PC-3 (cell line): Measurements from ENCODE around the gene KCNG2. TPM values are rescaled to one million over a fixed set of nuclear protein-coding genes. Genes with fewer than 3 reads are reported as not detected.

Source experiments
- ATAC-seq: fragments of 200-7000 bp; cut with Tn5 transposase; 2 replicates; pipeline ENCODE4 v1.9.1; 2020; ENCODE audit warnings: mild to moderate bottlenecking, moderate library complexity
- Bru-seq: library from RNA; stranded (reverse); fragments of 400-500 nt; gene quantifications from one replicate; lab custom pipeline; 2021; lab: Mats Ljungman, UMichigan
- BruChase-seq, 2 experiments: library from RNA; stranded (reverse); fragments of 400-500 nt; gene quantifications; one replicate each; lab custom pipeline; 2021; lab: Mats Ljungman, UMichigan
- BruUV-seq: library from RNA; stranded (reverse); fragments of 400-500 nt; replicated peaks from 2 replicates; lab custom pipeline; 2021; lab: Mats Ljungman, UMichigan
- CTCF ChIA-PET: fragments of 300-600 bp; sonication (Branson Sonifier 250); formaldehyde crosslinking; loops from one replicate; lab custom pipeline; 2022; ENCODE audit warnings: antibody characterized with exemption; lab: Charles Lee
- POLR2A ChIA-PET: fragments of 300-600 bp; sonication (Branson Sonifier 250); formaldehyde crosslinking; loops from one replicate; lab custom pipeline; 2022; ENCODE audit warnings: antibody characterized with exemption; ENCODE audit not compliant: unreplicated experiment; lab: Charles Lee
- DNase-seq: peaks from one replicate; pipeline ENCODE4 v3.0.0-alpha.2; 2015
- H2AFZ ChIP-seq: fragments of 300-600 bp; sonication (generic); 2 replicates; pipeline ENCODE4 v1.6.0; 2016; ENCODE audit warnings: antibody characterized with exemption, low read length
- H3F3A ChIP-seq: fragments of 300-600 bp; sonication (generic); one replicate; pipeline ENCODE4 v1.6.0; 2017; ENCODE audit warnings: antibody characterized with exemption, low read length, control low read depth, mild to moderate bottlenecking; ENCODE audit not compliant: unreplicated experiment
- H3K27ac ChIP-seq: fragments of 300-600 bp; sonication (generic); 2 replicates; pipeline ENCODE4 v1.5.1; 2016; ENCODE audit warnings: mild to moderate bottlenecking, low read length
- H3K27me3 ChIP-seq: fragments of 300-600 bp; sonication (generic); 2 replicates; pipeline ENCODE4 v1.6.1; 2016; ENCODE audit warnings: low read length, mixed read lengths
- H3K36me3 ChIP-seq: fragments of 300-600 bp; sonication (generic); 2 replicates; pipeline ENCODE4 v1.6.1; 2016; ENCODE audit warnings: low read depth, mixed run types, low read length, mixed read lengths
- H3K4me1 ChIP-seq: fragments of 300-600 bp; sonication (generic); 2 replicates; pipeline ENCODE4 v1.5.1; 2016; ENCODE audit warnings: low read length; ENCODE audit not compliant: insufficient read depth
- H3K4me2 ChIP-seq: fragments of 300-600 bp; sonication (generic); 2 replicates; pipeline ENCODE4 v1.6.0; 2016; ENCODE audit warnings: low read length
- H3K4me3 ChIP-seq: fragments of 300-600 bp; sonication (generic); 2 replicates; pipeline ENCODE4 v1.5.1; 2016; ENCODE audit warnings: mild to moderate bottlenecking, low read length, mixed read lengths
- H3K79me2 ChIP-seq: fragments of 300-600 bp; sonication (generic); 2 replicates; pipeline ENCODE4 v1.6.1; 2017; ENCODE audit warnings: low read length, mixed read lengths
- H3K9ac ChIP-seq: fragments of 300-600 bp; sonication (generic); 2 replicates; pipeline ENCODE4 v1.6.0; 2016; ENCODE audit warnings: mild to moderate bottlenecking, low read length
- H3K9me2 ChIP-seq: fragments of 300-600 bp; sonication (generic); replicated peaks from 2 replicates; pipeline ENCODE4 v1.6.1; 2016; ENCODE audit warnings: mixed run types, low read length, mixed read lengths
- H3K9me3 ChIP-seq: fragments of 300-600 bp; sonication (generic); 2 replicates; pipeline ENCODE4 v1.6.1; 2016; ENCODE audit warnings: low read length, mixed read lengths
- H4K20me1 ChIP-seq: fragments of 300-600 bp; sonication (generic); 2 replicates; pipeline ENCODE4 v1.6.1; 2016; ENCODE audit warnings: low read length, mixed read lengths
- EZH2 ChIP-seq: fragments of 300-600 bp; sonication (generic); IDR thresholded peaks from one replicate; pipeline ENCODE4 v1.6.1; 2017; ENCODE audit warnings: antibody characterized with exemption, mild to moderate bottlenecking, low read length; ENCODE audit not compliant: unreplicated experiment
- EZH2phosphoT487 ChIP-seq: fragments of 300-600 bp; sonication (generic); IDR thresholded peaks from 2 replicates; pipeline ENCODE4 v1.6.1; 2018; ENCODE audit warnings: mild to moderate bottlenecking, antibody characterized with exemption, low read length, borderline replicate concordance
- intact Hi-C: fragments of 100-400 bp; cut with micrococcal nuclease; formaldehyde crosslinking; loops from 2 replicates; pipeline ENCODE4 v1.9.0; 2023
- long read RNA-seq: library from polyadenylated mRNA; unstranded; transcript quantifications from one replicate; pipeline ENCODE4 v2.0.0, GENCODE V29; 2021; ENCODE audit not compliant: unreplicated experiment
- total RNA-seq: library from RNA; depleted of rRNA; stranded (reverse); fragments of >200 nt; gene quantifications from 2 replicates; pipeline ENCODE4 v1.2.3, GENCODE V29; 2014; rRNA removed
- TF ChIP-seq, protein P1 (sequence below): fragments of 300-600 bp; sonication (generic); conservative IDR thresholded peaks from 2 replicates; pipeline ENCODE4 v1.5.1; 2017; ENCODE audit warnings: antibody characterized with exemption, low read depth, mild to moderate bottlenecking, low read length

Gene KCNG2, protein sequence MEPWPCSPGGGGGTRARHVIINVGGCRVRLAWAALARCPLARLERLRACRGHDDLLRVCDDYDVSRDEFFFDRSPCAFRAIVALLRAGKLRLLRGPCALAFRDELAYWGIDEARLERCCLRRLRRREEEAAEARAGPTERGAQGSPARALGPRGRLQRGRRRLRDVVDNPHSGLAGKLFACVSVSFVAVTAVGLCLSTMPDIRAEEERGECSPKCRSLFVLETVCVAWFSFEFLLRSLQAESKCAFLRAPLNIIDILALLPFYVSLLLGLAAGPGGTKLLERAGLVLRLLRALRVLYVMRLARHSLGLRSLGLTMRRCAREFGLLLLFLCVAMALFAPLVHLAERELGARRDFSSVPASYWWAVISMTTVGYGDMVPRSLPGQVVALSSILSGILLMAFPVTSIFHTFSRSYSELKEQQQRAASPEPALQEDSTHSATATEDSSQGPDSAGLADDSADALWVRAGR
- total RNA-seq (not detected in 2 replicates), Bru-seq, nascent RNA (percentile 5 among the genes with signal in this experiment), BruChase-seq, experiment 1, labeled RNA remaining after a 6-hour chase (not detected), BruChase-seq, experiment 2, labeled RNA remaining after a 2-hour chase (percentile 2 among the genes with signal in this experiment)
- long read RNA-seq, partial matches to known transcripts = 0 of 1 reads
- long read RNA-seq, other reads (novel, unspliced or antisense) = 1 of 1 reads

DNA sequence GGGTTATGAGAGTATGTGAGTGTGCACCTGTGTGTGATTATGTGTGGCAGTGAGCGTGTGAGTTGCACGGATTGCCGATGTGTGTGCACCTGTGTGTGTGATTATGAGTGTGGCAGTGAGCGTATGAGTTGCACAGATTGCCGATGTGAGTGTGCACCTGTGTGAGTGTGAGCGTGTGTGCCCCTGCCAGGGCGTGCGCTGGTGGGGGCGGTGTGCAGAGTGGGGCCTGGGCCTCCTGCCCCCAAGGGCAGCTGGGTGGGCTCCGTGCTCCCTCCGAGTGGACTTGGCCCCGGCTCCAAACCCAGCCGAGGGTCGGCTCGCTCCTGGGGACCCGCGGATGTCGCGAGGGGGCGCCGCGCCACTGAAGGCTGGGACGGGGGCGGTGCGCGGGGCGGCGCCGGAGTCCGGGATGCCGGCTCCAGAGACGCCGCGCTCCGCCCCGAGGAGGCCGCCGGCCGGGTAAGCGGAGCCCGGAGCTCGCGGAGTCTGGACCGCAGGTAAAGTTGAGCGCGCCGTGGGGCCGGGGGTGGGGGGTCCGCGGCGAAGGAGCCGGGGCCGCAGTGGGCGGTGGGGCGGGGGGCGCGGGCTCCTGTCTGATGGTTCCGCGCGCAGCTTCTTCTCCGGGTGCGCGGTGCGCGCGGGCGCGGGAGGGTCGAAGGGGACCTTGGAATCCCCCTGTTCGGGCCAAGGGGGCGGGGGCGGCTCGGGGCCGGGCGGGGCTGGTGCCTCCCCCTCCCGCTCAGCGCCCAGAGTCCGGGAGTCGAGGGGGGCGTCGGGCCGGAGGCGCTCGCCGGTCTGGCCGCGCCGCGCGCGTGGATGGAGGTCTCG lies at the start of gene KCNG2:
Gene KCNG2, plus strand, starts transcription at position 421 of the 828 bp plus-strand sequence. CDS start 65,730 bp downstream, outside the sequence.
- TF ChIP-seq EZH2phosphoT487 (no peak), EZH2 (no peak)
- TF ChIP-seq, protein P1, sequence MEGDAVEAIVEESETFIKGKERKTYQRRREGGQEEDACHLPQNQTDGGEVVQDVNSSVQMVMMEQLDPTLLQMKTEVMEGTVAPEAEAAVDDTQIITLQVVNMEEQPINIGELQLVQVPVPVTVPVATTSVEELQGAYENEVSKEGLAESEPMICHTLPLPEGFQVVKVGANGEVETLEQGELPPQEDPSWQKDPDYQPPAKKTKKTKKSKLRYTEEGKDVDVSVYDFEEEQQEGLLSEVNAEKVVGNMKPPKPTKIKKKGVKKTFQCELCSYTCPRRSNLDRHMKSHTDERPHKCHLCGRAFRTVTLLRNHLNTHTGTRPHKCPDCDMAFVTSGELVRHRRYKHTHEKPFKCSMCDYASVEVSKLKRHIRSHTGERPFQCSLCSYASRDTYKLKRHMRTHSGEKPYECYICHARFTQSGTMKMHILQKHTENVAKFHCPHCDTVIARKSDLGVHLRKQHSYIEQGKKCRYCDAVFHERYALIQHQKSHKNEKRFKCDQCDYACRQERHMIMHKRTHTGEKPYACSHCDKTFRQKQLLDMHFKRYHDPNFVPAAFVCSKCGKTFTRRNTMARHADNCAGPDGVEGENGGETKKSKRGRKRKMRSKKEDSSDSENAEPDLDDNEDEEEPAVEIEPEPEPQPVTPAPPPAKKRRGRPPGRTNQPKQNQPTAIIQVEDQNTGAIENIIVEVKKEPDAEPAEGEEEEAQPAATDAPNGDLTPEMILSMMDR = no peak
- no peak for ATAC-seq

DNA sequence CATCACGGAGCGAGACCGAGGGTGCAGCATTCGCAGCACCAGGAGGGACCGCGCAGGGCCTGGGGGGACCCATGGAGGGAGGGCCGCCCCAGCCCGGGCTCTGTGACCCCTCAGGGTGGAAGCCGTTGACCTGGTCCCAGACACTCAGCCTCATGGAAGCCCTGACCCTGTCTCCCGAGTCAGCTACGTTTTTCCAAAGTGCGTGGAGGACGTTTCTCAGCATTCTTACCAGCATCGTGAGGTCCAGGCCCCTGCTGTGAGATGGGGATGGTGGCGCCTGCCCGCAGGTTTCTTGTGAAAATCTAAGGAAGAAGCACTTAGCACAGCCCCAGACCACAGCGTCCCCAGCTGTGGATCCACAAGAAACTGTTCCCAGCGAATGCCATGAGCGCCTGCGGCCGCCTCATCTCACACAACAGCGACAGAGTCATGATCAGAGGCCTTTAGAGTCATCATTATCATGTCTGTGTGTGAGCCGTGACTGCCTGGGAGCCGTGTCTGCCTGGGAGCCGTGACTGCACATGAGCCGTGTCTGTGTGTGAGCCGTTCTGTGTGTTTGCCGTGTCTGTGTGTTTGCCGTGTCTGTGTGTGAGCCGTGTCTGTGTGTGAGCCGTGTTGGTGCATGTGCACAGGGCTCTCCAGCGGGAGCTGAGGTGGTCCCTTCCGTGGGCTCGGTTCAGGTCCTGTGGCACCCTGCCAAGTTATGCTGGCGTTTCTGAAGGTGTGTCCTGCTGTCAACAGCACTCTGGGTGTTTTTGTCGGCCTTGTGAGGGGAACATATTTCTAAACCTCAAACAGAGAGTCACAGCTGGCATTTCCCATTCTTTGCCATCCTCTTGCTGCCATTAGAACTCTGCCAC lies 49.2 kb upstream of the KCNG2 start:
- Histone ChIP-seq H3K9ac (no peak overlapping the region), H3K4me3 (no peak overlapping the region), H3K4me1 (no peaks in the 10 kb centered on the region), H3K36me3 (peaks cover 4% of the 10 kb centered on the region; the same call in 1 of the 2 replicates), H3K79me2 (no peaks in the 10 kb centered on the region), H4K20me1 (0 out of 2 replicates have a peak, but pooled peaks cover 4% of the 10 kb centered on the region), H2AFZ (no peak overlapping the region), H3F3A (no peaks in the 10 kb centered on the region), H3K27ac (no peak overlapping the region), H3K4me2 (no peak overlapping the region), H3K9me2 (no peaks in the 10 kb centered on the region), H3K27me3 (no peaks in the 10 kb centered on the region), H3K9me3 (no peaks in the 10 kb centered on the region)
- no peak for ATAC-seq
- ChIA-PET CTCF (no interaction called here), POLR2A (no interaction called here)
- TF ChIP-seq EZH2phosphoT487 (no peak), EZH2 (no peak)
- TF ChIP-seq, protein P1 = no peak
- BruUV-seq = no TSS peak
- intact Hi-C loops = no loop called here
- DNase-seq = no peak

More for the DNA sequence above, at the start of gene KCNG2:
- Histone ChIP-seq H3K4me2 (no peak within 1 kb of the TSS), H2AFZ (no peak within 1 kb of the TSS), H3K36me3 (no peaks in the 10 kb centered on the region), H3K27me3 (peaks cover 15% of the 10 kb centered on the region), H3K9me2 (no peaks in the 10 kb centered on the region), H3K9me3 (no peaks in the 10 kb centered on the region), H4K20me1 (no peaks in the 10 kb centered on the region), H3F3A (no peaks in the 10 kb centered on the region), H3K79me2 (no peaks in the 10 kb centered on the region), H3K9ac (no peak within 1 kb of the TSS), H3K4me1 (no peaks in the 10 kb centered on the region), H3K27ac (no peak within 1 kb of the TSS), H3K4me3 (no peak within 1 kb of the TSS)
- no TSS peak for BruUV-seq
- DNase-seq = no peak
- ChIA-PET POLR2A (no interaction called here), CTCF (no interaction called here)
- intact Hi-C loops = no loop called here
